HepG2 (cell line): Measurements from ENCODE around the gene RPL6. TPM values are rescaled to one million over a fixed set of nuclear protein-coding genes. Genes with fewer than 3 reads are reported as not detected.

Experiments
- ATAC-seq: fragments of 200-7000 bp; cut with Tn5 transposase; 3 replicates; pipeline ENCODE4 v1.9.1; 2020; ENCODE audit warnings: mild to moderate bottlenecking, moderate library complexity
- BruUV-seq: library from RNA; stranded (reverse); fragments of 400-500 nt; replicated peaks from 2 replicates; lab custom pipeline; 2021; lab: Mats Ljungman, UMichigan
- CTCF ChIA-PET: fragments of 300-600 bp; formaldehyde crosslinking; extraction: SDS; loops from one replicate; lab custom pipeline; 2021; ENCODE audit warnings: low total read pairs, inconsistent platforms, low intra/inter-chr PET ratio; lab: Yijun Ruan, JAX
- POLR2A ChIA-PET: fragments of 350-600 bp; sonication (Branson Sonifier 250); formaldehyde crosslinking; loops from one replicate; lab custom pipeline; 2020; ENCODE audit warnings: antibody characterized with exemption, inconsistent platforms; lab: Yijun Ruan, JAX
- DNase-seq: peaks from one replicate; pipeline ENCODE4 v3.0.0-alpha.2; 2015; ENCODE audit warnings: low spot score
- FAIRE-seq: peaks from 3 replicates; lab custom pipeline; 2011; peaks lifted over from hg19 to GRCh38; lab: Jason Lieb, UNC
- H2AFZ ChIP-seq: one replicate; pipeline ENCODE4 v1.6.1; 2011; ENCODE audit warnings: low read length, inconsistent platforms
- H3K27ac ChIP-seq: fragments of 300-600 bp; 3 replicates; pipeline ENCODE4 v1.8.0; 2011; ENCODE audit warnings: mixed run types, mild to moderate bottlenecking, mixed read lengths, low read length, inconsistent platforms; ENCODE audit not compliant: insufficient read depth; ENCODE audit errors: extremely low read length
- H3K27me3 ChIP-seq, 2 experiments: fragments of 200-600 bp in 1 of 2; 2 replicates in 1 of 2; 3 replicates in 1 of 2; pipeline versions ENCODE4 v1.6.0 to v1.8.0; 2011; ENCODE audit warnings: low read length in 2 of 2, mild to moderate bottlenecking in 2 of 2, moderate library complexity in 2 of 2, inconsistent platforms in 1 of 2; ENCODE audit not compliant: insufficient read depth in 2 of 2, control insufficient read depth in 1 of 2
- H3K36me3 ChIP-seq, 2 experiments: fragments of 200-600 bp in 1 of 2; replicated peaks in 1 of 2; 2 replicates in 1 of 2; 3 replicates in 1 of 2; pipeline versions ENCODE4 v1.5.1 to v1.8.0; 2011; ENCODE audit warnings: low read length in 2 of 2, inconsistent platforms in 1 of 2; ENCODE audit not compliant: insufficient read depth in 2 of 2, control insufficient read depth in 1 of 2
- H3K4me1 ChIP-seq: 2 replicates; pipeline ENCODE4 v1.5.1; 2012; ENCODE audit warnings: low read length, inconsistent platforms; ENCODE audit not compliant: insufficient read depth
- H3K4me2 ChIP-seq: 2 replicates; pipeline ENCODE4 v1.6.0; 2011; ENCODE audit warnings: low read depth, low read length, inconsistent platforms
- H3K4me3 ChIP-seq, 3 experiments: fragments of 200-600 bp in 1 of 3; sonication (generic), shearing (Covaris generic) in 1 of 3; replicated peaks in 1 of 3; 2 replicates each; pipeline ENCODE4 v1.5.1; 2011 to 2016; ENCODE audit warnings: low read length in 3 of 3, inconsistent platforms in 2 of 3, low read depth in 2 of 3, mild to moderate bottlenecking in 2 of 3, control low read depth in 1 of 3, mixed read lengths in 1 of 3; ENCODE audit not compliant: insufficient read depth in 1 of 3
- H3K79me2 ChIP-seq: one replicate; pipeline ENCODE4 v1.6.1; 2011; ENCODE audit warnings: low read length, inconsistent platforms; ENCODE audit not compliant: insufficient read depth
- H3K9ac ChIP-seq: 2 replicates; pipeline ENCODE4 v1.6.0; 2011; ENCODE audit warnings: mild to moderate bottlenecking, low read depth, low read length, inconsistent platforms; ENCODE audit not compliant: insufficient read depth
- H3K9me3 ChIP-seq: 2 replicates; pipeline ENCODE4 v1.5.1; 2012; ENCODE audit warnings: mild to moderate bottlenecking, low read length
- H4K20me1 ChIP-seq: 2 replicates; pipeline ENCODE4 v1.6.0; 2011; ENCODE audit warnings: inconsistent platforms, mild to moderate bottlenecking, low read length, moderate library complexity; ENCODE audit not compliant: insufficient read depth
- CHD4 ChIP-seq: fragments of 200-600 bp; sonication (generic); IDR thresholded peaks from 2 replicates; pipeline ENCODE4 v1.7.0; 2017; ENCODE audit warnings: mild to moderate bottlenecking, low read length, borderline replicate concordance
- DNMT1 ChIP-seq: sonication (generic); formaldehyde crosslinking; IDR thresholded peaks from 2 replicates; pipeline ENCODE4 v1.5.1; 2020; ENCODE audit warnings: mild to moderate bottlenecking, missing genetic modification reagents
- FOXJ3 ChIP-seq: sonication (generic); formaldehyde crosslinking; IDR thresholded peaks from 2 replicates; pipeline ENCODE4 v1.4.0; 2020; ENCODE audit warnings: missing genetic modification reagents, mild to moderate bottlenecking, borderline replicate concordance
- SAP130 ChIP-seq: IDR thresholded peaks from 2 replicates; pipeline ENCODE4 v1.6.1; 2016; ENCODE audit warnings: low read depth
- ZNF274 ChIP-seq: sonication (generic); formaldehyde crosslinking; IDR thresholded peaks from 2 replicates; pipeline ENCODE4 v1.5.1; 2020; ENCODE audit warnings: mild to moderate bottlenecking, missing genetic modification reagents
- WGBS: methylation state at CpG from one replicate; pipeline ENCODE4 v1.1.6; 2017; ENCODE audit warnings: low lambda C conversion rate; 5-methylcytosine and 5-hydroxymethylcytosine counted together
- in situ Hi-C: cut with HindIII; loops from 2 replicates; pipeline ENCODE4 v1.10.0; 2017; ENCODE audit warnings: low pct_unique_long_range_greater_than_20kb; ENCODE audit not compliant: extremely low pct_ligation_motif_present
- intact Hi-C: fragments of 100-400 bp; cut with micrococcal nuclease; formaldehyde crosslinking; loops from one replicate; pipeline ENCODE4 v1.10.0; 2022; ENCODE audit not compliant: unreplicated experiment
- polyA plus RNA-seq, 8 experiments: library from polyadenylated mRNA; depleted of rRNA in 3 of 8; stranded (reverse) in 7 of 8; unstranded in 1 of 8; fragments of >200 nt; fragmentation: Illumina TruSeq in 4 of 8; extraction: Trizol in 4 of 8; gene quantifications; 2 replicates each; pipeline versions ENCODE4 v1.2.1 to v1.2.3, GENCODE V29; 2011 to 2016; ENCODE audit warnings: low read depth in 4 of 8, missing spikeins in 1 of 8, mixed read lengths in 1 of 8; ENCODE audit not compliant: insufficient read depth in 1 of 8
- total RNA-seq, 5 experiments: library from RNA; depleted of rRNA; stranded (reverse); fragments of >200 nt; fragmentation: Illumina TruSeq; extraction: Trizol; gene quantifications; 2 replicates each; pipeline ENCODE4 v1.2.3, GENCODE V29; 2016; ENCODE audit warnings: low read depth in 1 of 5
- TF ChIP-seq, protein P1 (sequence below): sonication (generic); formaldehyde crosslinking; IDR thresholded peaks from 2 replicates; pipeline ENCODE4 v1.5.0; 2020; ENCODE audit warnings: mild to moderate bottlenecking, missing genetic modification reagents

RPL6 gene
- total and polyA plus RNA-seq, 2 of the 13 experiments (the other 11 are each of a cell fraction or from before 2014, with no cell fraction given), result 1,551 to 1,719 TPM

DNA sequence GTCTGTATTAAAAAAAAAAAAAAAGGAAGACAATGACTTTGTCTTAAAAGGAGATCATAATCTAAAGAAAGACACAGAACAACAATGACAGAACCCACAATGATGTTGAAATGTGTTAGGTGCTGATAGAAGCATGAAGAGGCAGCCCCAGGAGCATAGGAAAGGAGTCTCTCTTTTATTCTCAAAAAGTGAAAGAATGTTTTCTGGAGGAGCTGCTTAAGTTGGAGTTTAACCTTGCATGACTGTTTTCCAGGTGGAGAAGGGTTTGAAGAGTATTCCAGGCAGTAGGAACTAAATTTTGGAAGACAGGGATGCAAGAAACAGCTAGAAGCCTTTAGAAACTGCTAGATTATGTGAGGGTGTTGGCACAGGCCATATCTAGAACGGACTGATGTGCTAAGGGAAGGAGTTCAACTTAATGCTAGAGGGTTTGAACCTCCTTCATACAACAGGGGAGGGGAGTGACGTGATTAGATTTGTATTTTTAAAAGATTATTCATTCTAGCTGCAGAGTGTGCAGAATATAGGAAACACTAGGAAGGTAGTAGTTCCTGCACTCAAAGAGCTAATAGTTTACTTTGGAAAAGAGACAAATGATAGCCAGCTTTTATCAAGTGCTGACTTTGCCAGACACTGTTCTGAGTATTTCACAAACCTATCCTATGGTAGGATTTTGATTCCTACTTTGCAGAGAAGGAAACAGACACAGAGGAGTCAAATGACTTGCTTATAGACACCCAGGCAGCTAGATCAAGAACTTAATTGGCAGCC is 4.6 kb upstream of the RPL6 start:
- ChIA-PET POLR2A (interaction anchor here (1.2 kb wide), 1 partner anchor 27 kb away, joined by 3 read pairs; no protein-coding TSS in a partner anchor), CTCF (no interaction called here)
- no peaks in the 10 kb centered on the region for H3K36me3 ChIP-seq
- BruUV-seq, result no TSS peak
- no peaks in the 10 kb centered on the region for H3K9me3 ChIP-seq
- no peak for FAIRE-seq
- peak overlapping the region; percentile 4 to 34 (median 12); a peak in 2 of 6 replicates for H3K4me3 ChIP-seq
- no peaks in the 10 kb centered on the region for H4K20me1 ChIP-seq
- peak overlapping the region; percentile 96 for H2AFZ ChIP-seq
- intact Hi-C loops (no loop called here), in situ Hi-C loops (loop anchor here (10.0 kb wide), 1 partner anchor 299 kb away; no protein-coding TSS in a partner anchor)
- no peaks in the 10 kb centered on the region; a peak in 1 of 5 replicates for H3K27me3 ChIP-seq
- H3K79me2 ChIP-seq, result peaks cover 4% of the 10 kb centered on the region
- TF ChIP-seq SAP130 (CRISPR knock-in tag) (peak; percentile 4; the same call in 1 of the 2 replicates), CHD4 (no peak), ZNF274 (no peak), DNMT1 (CRISPR knock-in tag) (no peak)
- no peak for DNase-seq
- H3K4me1 ChIP-seq, result peaks cover 35% of the 10 kb centered on the region
- peak overlapping the region; percentile 47; the same call in 1 of the 2 replicates for H3K9ac ChIP-seq
- ATAC-seq, result no peak
- H3K4me2 ChIP-seq, result peak overlapping the region; percentile 74
- H3K27ac ChIP-seq, result no peak overlapping the region
- WGBS, result 10% methylated on average over 2 of the region's 2 CpGs

DNA sequence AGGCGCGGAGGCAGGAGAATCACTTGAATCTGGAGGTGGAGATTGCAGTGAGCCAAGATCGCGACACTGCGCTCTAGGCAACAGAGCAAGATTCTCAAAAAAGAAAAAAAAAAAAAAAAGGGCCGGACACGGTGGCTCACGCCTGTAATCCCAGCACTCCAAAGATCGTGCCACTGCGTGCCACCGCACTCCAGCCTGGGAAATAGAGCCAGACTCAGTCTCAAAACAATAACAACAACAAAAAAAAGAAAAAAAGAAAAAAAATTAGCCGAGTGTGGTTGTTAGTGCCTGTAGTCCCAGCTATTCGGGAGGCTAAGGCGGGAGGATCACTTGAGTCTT is 470 bp upstream of the RPL6 start:
- intact Hi-C loops, result loop anchor here (2.0 kb wide), 1 partner anchor 211 kb away; no protein-coding TSS in a partner anchor
- no TSS peak for BruUV-seq
- CTCF ChIA-PET, result no interaction called here
- 91% methylated on average over 14 of the region's 14 CpGs for WGBS
- Histone ChIP-seq H2AFZ (no peak overlapping the region), H3K27ac (no peak overlapping the region), H3K36me3 (peaks cover 11 to 32% of the 10 kb centered on the region in 2 experiments), H3K9me3 (no peaks in the 10 kb centered on the region), H3K4me2 (peak overlapping the region; percentile 31), H3K9ac (no peak overlapping the region), H3K27me3 (no peaks in the 10 kb centered on the region; a peak in 1 of 5 replicates), H3K4me1 (peaks cover 50% of the 10 kb centered on the region), H4K20me1 (peaks cover 20% of the 10 kb centered on the region), H3K79me2 (peaks cover 28% of the 10 kb centered on the region), H3K4me3 (peak overlapping the region in 1 of 3 experiments; percentile 92; a peak in 2 of 6 replicates)
- POLR2A ChIA-PET, result interaction anchor here (1.5 kb wide), 1 partner anchor 211 kb away, joined by 7 read pairs; no protein-coding TSS in a partner anchor
- DNase-seq (no peak), ATAC-seq (no peak), FAIRE-seq (no peak)
- TF ChIP-seq, protein P1, sequence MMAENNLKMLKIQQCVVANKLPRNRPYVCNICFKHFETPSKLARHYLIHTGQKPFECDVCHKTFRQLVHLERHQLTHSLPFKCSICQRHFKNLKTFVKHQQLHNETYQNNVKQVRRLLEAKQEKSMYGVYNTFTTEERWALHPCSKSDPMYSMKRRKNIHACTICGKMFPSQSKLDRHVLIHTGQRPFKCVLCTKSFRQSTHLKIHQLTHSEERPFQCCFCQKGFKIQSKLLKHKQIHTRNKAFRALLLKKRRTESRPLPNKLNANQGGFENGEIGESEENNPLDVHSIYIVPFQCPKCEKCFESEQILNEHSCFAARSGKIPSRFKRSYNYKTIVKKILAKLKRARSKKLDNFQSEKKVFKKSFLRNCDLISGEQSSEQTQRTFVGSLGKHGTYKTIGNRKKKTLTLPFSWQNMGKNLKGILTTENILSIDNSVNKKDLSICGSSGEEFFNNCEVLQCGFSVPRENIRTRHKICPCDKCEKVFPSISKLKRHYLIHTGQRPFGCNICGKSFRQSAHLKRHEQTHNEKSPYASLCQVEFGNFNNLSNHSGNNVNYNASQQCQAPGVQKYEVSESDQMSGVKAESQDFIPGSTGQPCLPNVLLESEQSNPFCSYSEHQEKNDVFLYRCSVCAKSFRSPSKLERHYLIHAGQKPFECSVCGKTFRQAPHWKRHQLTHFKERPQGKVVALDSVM (CRISPR knock-in tag), result peak; percentile 24
- TF ChIP-seq FOXJ3 (CRISPR knock-in tag) (no peak), CHD4 (peak; percentile 12; the same call in 1 of the 2 replicates)
- in situ Hi-C loops, result loop anchor here (10.0 kb wide), 1 partner anchor 295 kb away; no protein-coding TSS in a partner anchor
